Keratinocyte (primary cell): ENCODE results near the gene AJM1.

Experiments used
- CTCF ChIP-seq, 3 experiments: IDR thresholded peaks in 1 of 3; conservative IDR thresholded peaks in 1 of 3; optimal IDR thresholded peaks in 1 of 3; 2 replicates in 2 of 3; 3 replicates in 1 of 3; pipeline versions ENCODE3 to v1.5.1; 2011; ENCODE audit warnings: low read length in 3 of 3, mild to moderate bottlenecking in 3 of 3, moderate library complexity in 2 of 3, control low read depth in 1 of 3, inconsistent platforms in 1 of 3; ENCODE audit not compliant: insufficient read depth in 2 of 3; ENCODE audit errors: extremely low read depth in 1 of 3
- EZH2 ChIP-seq: IDR thresholded peaks from one replicate; pipeline ENCODE4 v1.6.1; 2012; ENCODE audit warnings: inconsistent platforms, mild to moderate bottlenecking, low read length, moderate library complexity

- TF ChIP-seq CTCF (optimal IDR thresholded peaks at IDR 0.05 in 1 of 3, IDR thresholded peaks at IDR 0.05 in 1 of 3, conservative IDR thresholded peaks at IDR 0.05 in 1 of 3; ENCODE audit: extremely low read depth in 1 of 3, insufficient read depth in 2 of 3, low read length in 3 of 3) (no peak), EZH2 (no peak)
These were observed 6.1 kb upstream of the AJM1 start for GRCh38 chr9:136835932-136836904.
